Measurements from ENCODE around the gene FBXO46.
A peak's percentile ranks its signal among the peaks of the same experiment; 100 is the strongest.
"Not testable (repeated sequence)": the region's sequence is repeated elsewhere in the genome, so short reads cannot be mapped to it uniquely, and the experiment has no call there.

Gene FBXO46

GRCh38 chr19:45720065-45720464 lies 10.6 kb downstream of the FBXO46 start:
- DNase-seq: not testable (repeated sequence)

- no peak for DNase-seq
These were observed 12.6 kb downstream of the FBXO46 start for GRCh38 chr19:45717983-45718650.

GRCh38 chr19:45717131-45717982 lies 13.3 kb downstream of the FBXO46 start:
- peak; percentile 97 for DNase-seq

GRCh38 chr19:45716359-45717130 lies 14.2 kb downstream of the FBXO46 start:
- DNase-seq: no peak

GRCh38 chr19:45715139-45715538 lies 15.6 kb downstream of the FBXO46 start:
- no peak for DNase-seq

GRCh38 chr19:45713141-45713540 lies 17.6 kb downstream of the FBXO46 start:
- no peak for DNase-seq

- DNase-seq: no peak
These were observed 18.0 kb downstream of the FBXO46 start for GRCh38 chr19:45712699-45713067.

GRCh38 chr19:45711851-45712698 lies 18.6 kb downstream of the FBXO46 start:
- DNase-seq: no peak

- no peak for DNase-seq
These were observed 20.2 kb downstream of the FBXO46 start for GRCh38 chr19:45710356-45711130.

- no peak for DNase-seq
These were observed 24.8 kb downstream of the FBXO46 start for GRCh38 chr19:45705710-45706415.

- no peak for DNase-seq
These were observed 25.6 kb downstream of the FBXO46 start for GRCh38 chr19:45705115-45705514.

GRCh38 chr19:45701676-45702075 lies 29.0 kb downstream of the FBXO46 start:
- no peak for DNase-seq

- peak; percentile 64 for DNase-seq
These were observed 37.4 kb downstream of the FBXO46 start for GRCh38 chr19:45693106-45693788.

- peak; percentile 99 for DNase-seq
These were observed 38.2 kb downstream of the FBXO46 start, which contains the start of gene QPCTL for GRCh38 chr19:45692187-45693105. TSS of gene QPCTL (plus strand) at chr19:45692666. CDS start at chr19:45692704, 38 bp downstream.

GRCh38 chr19:45691516-45692186 lies 39.0 kb downstream of the FBXO46 start, which contains the start of gene SNRPD2:
TSS of gene SNRPD2 (minus strand) at chr19:45691953. CDS start at chr19:45691888, 65 bp downstream.
- DNase-seq: peak; percentile 88

- DNase-seq: no peak
These were observed 43.1 kb downstream of the FBXO46 start for GRCh38 chr19:45687599-45687998.

- not testable (repeated sequence) for DNase-seq
These were observed 45.7 kb downstream of the FBXO46 start for GRCh38 chr19:45685045-45685444.

- DNase-seq: no peak
These were observed 47.8 kb downstream of the FBXO46 start for GRCh38 chr19:45682908-45683307.

All from NCI-H1436 (cell line).